Smooth muscle cell of the brain vasculature (primary cell): ENCODE results near the gene NKPD1.
A peak's percentile ranks its signal among the peaks of the same experiment; 100 is the strongest.

Source experiments
- DNase-seq: peaks from one replicate; pipeline ENCODE4 v3.0.0-alpha.2; 2012; ENCODE audit warnings: low read depth, low spot score

NKPD1 gene

DNA sequence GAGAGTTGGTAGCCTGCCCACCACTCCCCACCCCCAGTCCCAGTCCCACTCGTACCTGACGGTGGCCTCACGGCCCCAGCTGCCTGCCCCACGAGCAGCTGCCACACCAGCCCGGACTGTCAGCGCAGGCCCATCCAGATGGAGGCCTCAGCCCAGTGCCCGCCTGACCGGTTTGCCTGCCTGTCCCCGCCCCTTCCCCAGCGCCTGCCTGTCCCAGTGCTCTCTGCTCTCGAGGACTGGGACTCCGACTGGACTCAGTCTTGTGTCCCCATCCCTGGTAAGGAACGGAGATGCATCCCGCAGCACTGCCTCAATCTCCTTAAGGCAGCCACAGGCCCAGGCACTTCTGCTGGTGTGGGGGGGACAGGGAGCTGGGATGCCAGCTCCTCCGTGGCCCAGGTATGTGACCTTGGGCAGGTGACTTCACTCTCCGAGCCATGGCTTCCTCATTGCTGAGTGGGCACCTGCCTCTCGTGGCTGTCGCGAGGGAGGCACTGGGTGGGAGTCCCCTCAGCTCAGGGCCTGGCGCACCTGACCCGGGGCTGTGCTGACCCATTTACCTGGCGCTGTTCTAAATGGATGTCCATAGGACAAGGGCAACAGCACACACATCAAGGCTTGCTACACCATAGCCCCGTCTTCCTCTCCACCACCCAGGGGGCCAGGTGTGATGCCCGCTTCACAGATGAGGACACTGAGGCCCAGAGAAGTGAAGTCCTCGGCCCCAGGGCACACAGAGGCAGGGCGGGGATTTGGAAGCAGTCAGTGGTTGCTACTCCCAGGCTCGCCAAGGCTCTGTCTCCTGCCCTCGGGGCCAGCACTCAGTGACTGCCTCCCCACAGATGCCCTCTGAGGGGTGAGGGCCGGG is at the start of gene NKPD1:
TSS of gene NKPD1 (minus strand) at position 113 of the 868 bp plus-strand sequence. CDS start 832 bp downstream, outside the sequence.
- no peak for DNase-seq

DNA sequence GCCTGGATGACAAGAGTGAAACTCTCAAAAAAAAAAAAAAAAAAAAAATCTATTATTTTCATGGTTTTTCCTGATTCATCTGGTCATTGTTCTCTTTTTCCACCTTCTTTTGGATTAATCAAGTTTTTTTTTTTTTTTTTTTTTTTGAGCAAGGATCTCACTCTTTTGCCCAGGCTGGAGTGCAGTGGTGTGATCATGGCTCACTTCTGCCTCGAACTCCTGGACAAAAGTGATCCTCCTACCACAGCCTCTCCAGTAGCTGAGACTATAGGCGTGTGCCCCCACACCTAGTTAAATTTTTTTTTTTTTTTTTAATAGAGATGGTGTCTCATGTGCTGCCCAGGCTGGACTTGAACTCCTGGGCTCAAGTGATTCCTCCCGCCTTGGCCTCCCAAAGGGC is 45.5 kb upstream of the NKPD1 start:
- DNase-seq: no peak

DNA sequence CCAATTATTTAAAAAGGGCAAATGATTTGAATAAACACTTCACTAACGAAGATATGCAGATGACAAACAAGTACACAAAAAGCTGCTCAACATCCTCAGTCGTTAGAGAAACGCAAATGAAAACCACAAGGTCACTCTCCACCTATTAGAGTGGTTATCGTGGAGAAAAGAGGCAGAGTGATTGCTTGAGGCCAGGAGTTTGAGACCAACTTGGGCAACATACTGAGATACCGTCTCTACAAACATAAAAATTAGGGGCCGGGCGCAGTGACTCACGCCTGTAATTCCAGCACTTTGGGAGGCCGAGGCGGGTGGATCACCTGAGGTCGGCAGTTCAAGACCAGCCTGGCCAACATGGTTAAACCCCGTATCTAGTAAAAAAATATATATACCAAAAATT is 45.0 kb upstream of the NKPD1 start:
- DNase-seq: no peak

DNA sequence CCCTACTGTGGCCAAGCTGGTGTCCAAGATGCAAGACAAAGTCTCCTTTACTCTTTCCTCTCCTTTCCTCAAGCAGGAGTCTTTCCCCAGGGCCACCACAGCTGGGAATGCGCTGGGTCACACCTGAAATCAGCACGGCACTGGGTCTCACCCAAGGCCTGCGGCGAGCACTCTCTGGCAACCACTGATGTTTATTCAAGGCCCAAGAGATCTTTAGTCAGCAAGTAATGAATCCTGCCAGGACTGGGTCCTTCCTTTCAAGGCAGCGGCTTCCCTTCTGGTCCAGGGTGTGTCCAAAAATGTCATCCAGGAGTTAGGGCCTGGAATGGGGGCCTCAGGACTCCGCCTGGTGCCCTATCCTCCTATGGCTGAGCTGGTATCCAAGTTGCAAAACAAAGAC is 41.9 kb upstream of the NKPD1 start:
- DNase-seq: no peak

DNA sequence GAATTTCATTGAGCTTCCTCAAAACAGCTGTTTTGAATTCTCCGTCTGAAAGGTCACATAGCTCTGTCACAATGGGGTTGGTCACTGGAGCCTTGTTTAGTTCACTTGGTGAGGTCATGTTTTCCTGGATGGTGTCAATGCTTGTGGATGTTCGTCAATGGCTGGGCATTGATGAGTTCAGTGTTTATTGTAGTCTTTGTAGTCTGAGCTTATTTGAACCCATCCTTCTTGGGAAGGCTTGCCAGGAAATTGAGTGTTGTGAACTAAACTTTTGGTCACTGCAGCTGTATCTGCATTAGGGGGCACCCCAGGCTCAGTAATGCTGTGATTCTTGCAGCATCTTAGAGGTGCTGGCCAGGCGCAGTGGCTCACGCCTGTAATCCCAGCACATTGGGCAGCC is 39.8 kb upstream of the NKPD1 start:
- DNase-seq: peak; percentile 15

- DNase-seq: no peak
Observed at GRCh38 chr19:45195764-45196163, 35.0 kb upstream of the NKPD1 start.

GRCh38 chr19:45191375-45191774 is 30.6 kb upstream of the NKPD1 start:
- DNase-seq: no peak

DNA sequence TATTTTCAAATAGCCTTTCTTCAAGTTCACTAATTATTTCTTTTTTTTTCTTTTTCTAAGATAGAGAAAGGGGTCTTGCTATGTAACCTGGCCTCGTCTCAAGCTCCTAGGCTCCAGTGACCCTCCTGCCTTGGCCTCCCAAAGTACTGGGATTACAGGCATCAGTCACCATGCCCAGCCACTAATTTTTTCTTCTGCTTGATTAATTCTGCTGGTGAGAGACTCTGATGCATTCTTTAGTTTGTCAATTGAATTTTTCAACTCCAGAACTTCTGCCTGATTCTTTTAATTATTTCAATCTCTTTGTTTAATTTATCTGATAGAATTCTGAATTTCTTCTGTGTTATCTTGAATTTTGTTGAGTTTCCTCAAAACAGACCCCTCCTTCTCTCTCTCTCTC is 29.2 kb upstream of the NKPD1 start:
- no peak for DNase-seq

DNA sequence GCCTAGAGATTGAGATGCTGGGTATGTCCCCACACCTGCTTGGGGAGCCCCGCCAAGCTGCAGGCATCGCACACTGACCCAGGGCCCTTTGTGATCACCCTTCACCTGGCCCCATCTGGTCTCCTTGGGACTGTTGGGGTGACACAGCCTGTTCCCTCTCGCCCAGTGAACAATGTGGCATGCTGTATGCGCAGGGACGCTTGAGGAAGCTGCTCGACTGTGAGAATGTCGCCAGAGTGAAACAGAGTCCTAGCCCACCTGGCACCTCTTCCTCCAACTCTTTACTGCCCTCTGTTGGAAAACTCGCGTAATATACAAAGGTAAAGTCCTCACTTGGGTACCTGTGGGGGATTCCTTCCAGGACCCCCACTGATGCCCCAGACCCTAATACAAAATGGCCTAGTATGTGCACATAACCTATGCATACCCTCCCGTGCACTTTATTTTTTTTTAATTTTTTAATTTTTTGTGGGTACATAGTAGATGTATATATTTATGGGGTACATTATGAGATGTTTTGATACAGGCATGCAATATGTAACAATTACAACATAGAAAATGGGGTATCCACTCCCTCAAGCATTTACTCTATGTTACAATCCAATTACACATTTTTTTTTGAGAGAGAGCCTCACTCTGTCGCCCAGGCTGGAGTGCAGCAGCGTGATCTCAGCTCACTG is 26.8 kb upstream of the NKPD1 start:
- DNase-seq: no peak

GRCh38 chr19:45186509-45187334 is 25.9 kb upstream of the NKPD1 start:
- peak; percentile 53 for DNase-seq

GRCh38 chr19:45184115-45184514 is 23.3 kb upstream of the NKPD1 start:
- no peak for DNase-seq

- DNase-seq: no peak
Observed at GRCh38 chr19:45182758-45183157, 22.0 kb upstream of the NKPD1 start.

DNA sequence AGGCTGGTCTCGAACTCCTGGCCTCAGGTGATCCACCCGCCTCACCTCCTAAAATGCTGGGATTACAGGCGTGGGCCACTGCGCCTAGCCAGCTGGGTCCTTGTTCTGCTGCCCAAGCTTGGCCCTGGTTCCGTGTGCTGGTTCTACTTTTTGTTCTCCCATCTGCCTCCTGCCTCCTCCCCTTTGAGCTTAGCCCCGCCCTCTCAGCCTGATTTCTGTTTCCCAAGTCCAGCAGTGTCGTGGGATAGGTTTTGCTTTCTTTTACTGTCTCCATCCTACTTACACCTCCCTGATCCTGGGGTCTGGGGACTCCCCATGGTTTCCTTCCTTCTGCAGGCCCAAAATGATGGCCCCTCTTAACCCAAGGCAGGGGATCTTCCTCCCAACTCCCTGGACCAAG is 20.2 kb upstream of the NKPD1 start:
- DNase-seq: no peak

DNA sequence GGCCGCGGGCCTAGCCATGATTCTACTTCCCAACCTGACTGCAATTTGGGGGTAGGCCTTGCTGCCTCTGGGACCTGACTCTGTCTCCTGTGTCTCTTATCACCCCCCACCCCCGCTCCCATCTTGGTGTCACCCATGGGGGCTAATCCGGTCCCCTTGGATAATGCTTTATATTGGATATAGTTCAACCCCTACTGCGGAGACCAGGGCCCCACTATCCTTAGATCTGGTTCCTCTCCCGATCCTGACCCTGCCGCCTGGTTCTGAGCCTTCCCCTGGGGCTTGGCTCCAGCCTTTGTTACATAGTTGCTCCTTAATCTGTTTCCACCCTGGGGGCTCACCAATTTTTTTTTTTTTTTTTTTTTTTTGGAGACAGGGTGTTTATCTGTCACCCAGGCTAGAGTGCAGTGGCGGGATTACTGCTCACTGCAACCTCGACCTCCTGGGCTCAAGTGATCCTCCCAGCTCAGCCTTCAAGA is 19.1 kb upstream of the NKPD1 start:
- DNase-seq: no peak

DNA sequence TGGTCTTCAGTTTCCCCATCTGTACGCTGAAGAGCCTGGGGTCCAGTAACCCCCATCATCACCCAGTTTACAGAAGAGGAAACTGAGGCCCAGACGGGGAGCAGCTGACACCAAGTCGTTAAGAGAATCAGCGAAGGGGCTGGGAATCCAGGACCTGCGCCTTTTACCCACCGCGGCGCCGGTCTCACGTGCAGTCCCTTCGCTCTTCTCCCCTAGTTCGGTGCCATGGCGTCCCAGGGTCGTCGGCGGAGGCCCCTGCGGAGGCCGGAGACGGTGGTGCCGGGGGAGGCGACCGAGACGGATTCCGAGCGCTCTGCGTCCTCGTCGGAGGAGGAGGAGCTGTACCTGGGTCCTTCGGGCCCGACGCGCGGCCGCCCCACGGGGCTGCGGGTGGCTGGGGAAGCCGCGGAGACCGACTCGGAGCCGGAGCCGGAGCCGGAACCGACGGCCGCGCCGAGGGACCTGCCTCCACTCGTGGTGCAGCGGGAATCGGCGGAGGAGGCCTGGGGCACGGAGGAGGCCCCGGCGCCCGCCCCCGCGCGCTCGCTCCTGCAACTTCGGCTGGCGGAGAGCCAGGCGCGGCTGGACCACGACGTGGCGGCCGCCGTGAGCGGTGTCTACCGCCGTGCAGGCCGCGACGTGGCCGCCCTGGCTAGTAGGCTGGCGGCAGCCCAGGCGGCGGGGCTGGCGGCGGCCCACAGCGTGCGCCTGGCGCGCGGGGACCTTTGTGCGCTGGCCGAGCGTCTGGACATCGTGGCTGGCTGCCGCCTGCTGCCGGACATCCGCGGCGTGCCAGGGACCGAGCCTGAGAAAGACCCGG is 18.5 kb upstream of the NKPD1 start:
- no peak for DNase-seq

DNA sequence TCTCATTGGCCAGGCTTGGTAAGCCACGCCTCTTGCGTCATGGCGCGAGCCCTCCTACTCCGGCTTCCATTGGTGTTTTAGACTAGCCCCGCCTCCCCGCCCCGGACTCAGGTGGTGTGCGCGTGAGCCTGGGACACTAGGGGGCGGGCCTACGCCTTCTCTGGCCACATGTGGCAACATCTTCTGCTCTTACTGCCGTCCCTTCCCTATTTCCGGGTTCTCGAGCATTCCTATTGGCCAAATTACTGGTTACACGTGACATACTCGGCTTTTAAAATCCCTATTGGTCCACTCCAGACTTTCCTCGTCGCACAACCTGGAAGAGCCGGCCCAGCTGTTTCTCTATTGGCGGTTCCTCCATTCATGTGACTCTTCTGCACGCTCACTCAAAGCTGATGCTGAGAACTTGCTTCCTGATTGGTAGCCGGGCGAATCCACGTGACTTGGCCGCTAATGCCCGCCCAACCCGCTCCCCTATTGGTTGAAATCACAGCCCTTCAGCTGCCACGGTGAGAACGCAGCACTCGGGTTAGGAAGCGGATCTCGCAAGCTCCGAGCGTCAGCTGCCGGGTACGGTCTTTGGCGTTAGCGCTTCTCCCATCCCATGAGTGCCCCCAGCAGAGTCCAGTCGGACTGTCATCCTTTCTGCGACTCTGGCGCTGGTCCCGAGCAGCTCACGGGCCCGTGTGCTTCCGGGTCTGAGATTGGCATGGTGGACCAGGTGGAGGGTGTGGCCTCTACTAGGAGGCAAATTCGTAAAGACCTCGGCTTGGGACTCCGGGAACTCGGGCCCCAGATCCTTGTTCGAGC is 17.7 kb upstream of the NKPD1 start, which contains the start of gene BLOC1S3:
TSS of gene BLOC1S3 (plus strand) at position 523 of the 810 bp plus-strand sequence. CDS start 513 bp downstream, outside the sequence.
- DNase-seq: peak; percentile 100

GRCh38 chr19:45177817-45178261 is 17.1 kb upstream of the NKPD1 start, which contains the start of gene TRAPPC6A:
Gene TRAPPC6A, minus strand, starts transcription at chr19:45178237. Its CDS starts 19 bp downstream, at chr19:45178218.
- no peak for DNase-seq

GRCh38 chr19:45175515-45176345 is 14.9 kb upstream of the NKPD1 start:
- DNase-seq: no peak

DNA sequence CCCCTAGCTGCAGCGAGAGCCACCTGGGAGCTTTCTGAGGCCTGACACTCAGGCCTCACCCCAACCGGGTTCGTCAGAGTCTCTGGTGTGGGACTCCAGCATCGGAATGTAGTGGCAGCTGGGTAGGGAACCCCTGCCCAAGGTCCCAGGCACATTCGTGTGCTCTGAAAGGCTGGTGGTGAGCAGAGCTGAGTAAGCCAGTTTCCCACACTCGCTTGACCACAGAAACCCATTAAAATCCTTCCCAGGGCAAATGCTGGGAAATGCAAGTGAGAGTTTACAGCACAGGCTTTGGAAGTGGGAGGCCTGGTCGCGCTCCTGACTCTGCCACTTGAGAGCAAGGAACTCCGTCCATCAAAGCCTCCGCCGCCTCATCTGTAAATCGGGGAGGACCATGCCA is 13.0 kb upstream of the NKPD1 start:
- DNase-seq: no peak
